HG03139 (cell line): Measurements from ENCODE around the gene TRA2B.

Experiments
- ATAC-seq: cut with Tn5 transposase; IDR thresholded peaks from one replicate; pipeline ENCODE4 v1.9.1; 2021; ENCODE audit not compliant: unreplicated experiment

The TRA2B gene

GRCh38 chr3:185937689-185938374 is at the start of gene TRA2B:
TRA2B (minus strand) TSS chr3:185938014; CDS start chr3:185937860, 154 bp downstream.
- peak; percentile 90 for ATAC-seq

- ATAC-seq, result no peak
Observed at GRCh38 chr3:185986198-185986777, 48.5 kb upstream of the TRA2B start.

GRCh38 chr3:185984203-185984602 is 46.4 kb upstream of the TRA2B start:
- no peak for ATAC-seq

GRCh38 chr3:185983495-185984141 is 45.8 kb upstream of the TRA2B start:
- no peak for ATAC-seq

GRCh38 chr3:185982632-185983031 is 44.8 kb upstream of the TRA2B start:
- no peak for ATAC-seq

- ATAC-seq, result no peak
Observed at GRCh38 chr3:185981621-185982020, 43.8 kb upstream of the TRA2B start.

GRCh38 chr3:185979721-185980121 is 41.9 kb upstream of the TRA2B start:
- ATAC-seq, result no peak

GRCh38 chr3:185978516-185978915 is 40.7 kb upstream of the TRA2B start:
- ATAC-seq, result no peak

GRCh38 chr3:185977679-185978040 is 39.8 kb upstream of the TRA2B start:
- ATAC-seq, result no peak

- peak; percentile 73 for ATAC-seq
Observed at GRCh38 chr3:185976977-185977678, 39.3 kb upstream of the TRA2B start.

GRCh38 chr3:185976100-185976499 is 38.3 kb upstream of the TRA2B start:
- ATAC-seq, result no peak

GRCh38 chr3:185971579-185971978 is 33.8 kb upstream of the TRA2B start:
- no peak for ATAC-seq

GRCh38 chr3:185968168-185968567 is 30.4 kb upstream of the TRA2B start:
- ATAC-seq, result no peak

- ATAC-seq, result no peak
Observed at GRCh38 chr3:185966655-185967054, 28.8 kb upstream of the TRA2B start.

GRCh38 chr3:185965496-185965895 is 27.7 kb upstream of the TRA2B start:
- no peak for ATAC-seq

- no peak for ATAC-seq
Observed at GRCh38 chr3:185961675-185962232, 23.9 kb upstream of the TRA2B start.

- ATAC-seq, result no peak
Observed at GRCh38 chr3:185960522-185961288, 22.9 kb upstream of the TRA2B start.

- no peak for ATAC-seq
Observed at GRCh38 chr3:185959609-185960521, 22.1 kb upstream of the TRA2B start.

- ATAC-seq, result no peak
Observed at GRCh38 chr3:185958626-185959025, 20.8 kb upstream of the TRA2B start.

GRCh38 chr3:185956244-185956643 is 18.4 kb upstream of the TRA2B start:
- no peak for ATAC-seq
